Measurements from ENCODE around the gene CLK3.
"Not testable (repeated sequence)": the region's sequence is repeated elsewhere in the genome, so short reads cannot be mapped to it uniquely, and the experiment has no call there.

CLK3 gene

DNA sequence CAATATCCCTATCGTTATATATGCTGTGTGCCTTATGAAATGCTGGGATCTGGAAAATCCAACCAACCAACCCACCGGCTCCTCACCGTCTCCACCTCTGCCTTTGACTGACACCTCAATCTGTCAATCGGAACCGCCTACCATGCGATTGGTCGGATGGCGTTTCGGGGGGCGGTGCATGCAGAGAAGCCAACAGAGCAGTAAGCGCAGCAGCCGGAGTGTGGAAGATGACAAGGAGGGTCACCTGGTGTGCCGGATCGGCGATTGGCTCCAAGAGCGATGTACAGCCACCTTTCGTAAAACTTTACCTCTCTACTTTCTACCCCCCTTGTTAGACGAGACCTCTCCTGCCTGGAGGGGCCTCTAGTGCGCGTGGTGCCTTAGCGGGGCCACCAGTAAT lies 6.3 kb downstream of the CLK3 start:
- DNase-seq (no peak), ATAC-seq (no peak)
- H3K36me3 Mint-ChIP-seq (ENCODE audit: low read depth): peaks cover 60% of the 10 kb centered on the region
- no peak overlapping the region for H3K27ac Mint-ChIP-seq
- no peak overlapping the region for H3K4me3 Mint-ChIP-seq
- H3K9me3 Mint-ChIP-seq: no peaks in the 10 kb centered on the region
- no peaks in the 10 kb centered on the region for H3K27me3 Mint-ChIP-seq
- H3K4me1 Mint-ChIP-seq: peaks cover 63% of the 10 kb centered on the region

GRCh38 chr15:74622758-74623157 lies 7.1 kb downstream of the CLK3 start:
- Mint-ChIP-seq H3K4me3 (no peak overlapping the region), H3K4me1 (peaks cover 60% of the 10 kb centered on the region), H3K27ac (no peak overlapping the region), H3K36me3 (ENCODE audit: low read depth) (peaks cover 53% of the 10 kb centered on the region), H3K27me3 (no peaks in the 10 kb centered on the region), H3K9me3 (no peaks in the 10 kb centered on the region)
- no peak for DNase-seq
- ATAC-seq: no peak

DNA sequence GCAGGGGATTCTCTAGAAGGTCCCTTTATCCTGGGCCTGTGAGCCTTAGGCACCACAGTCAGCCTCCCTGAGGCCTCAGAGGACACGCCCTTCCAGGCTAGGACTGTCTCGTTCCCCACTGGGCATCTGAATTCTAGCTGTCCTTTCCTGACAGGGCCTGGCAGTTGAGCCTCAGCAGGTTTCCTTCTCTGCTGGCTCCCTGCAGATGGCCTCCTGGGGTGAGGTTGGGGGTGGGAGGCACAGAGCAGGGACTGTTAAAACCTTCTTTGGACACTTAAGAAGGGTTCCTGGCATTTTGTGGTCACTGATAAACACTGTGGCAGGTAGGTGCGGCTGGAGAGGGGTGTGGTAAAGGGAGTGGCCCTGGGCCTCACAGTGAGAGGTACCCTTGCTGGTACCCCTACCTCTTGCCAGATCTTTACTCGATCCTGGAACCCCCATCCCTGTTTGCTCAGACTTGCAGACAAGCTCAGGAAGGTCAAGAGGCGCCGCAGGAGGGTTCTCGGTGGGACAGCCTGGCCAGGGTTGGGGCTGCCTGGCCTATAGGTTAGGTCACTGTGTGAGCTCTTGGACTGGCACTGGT lies 8.5 kb downstream of the CLK3 start:
- DNase-seq (no peak), ATAC-seq (no peak)
- Mint-ChIP-seq H3K27ac (peak overlapping the region; percentile 54), H3K27me3 (no peaks in the 10 kb centered on the region), H3K36me3 (ENCODE audit: low read depth) (peaks cover 65% of the 10 kb centered on the region), H3K4me3 (no peak overlapping the region), H3K9me3 (no peaks in the 10 kb centered on the region), H3K4me1 (peaks cover 50% of the 10 kb centered on the region)

GRCh38 chr15:74625693-74626092 lies 10.1 kb downstream of the CLK3 start:
- no peaks in the 10 kb centered on the region for H3K27me3 Mint-ChIP-seq
- H3K4me3 Mint-ChIP-seq: no peak overlapping the region
- H3K36me3 Mint-ChIP-seq (ENCODE audit: low read depth): peaks cover 67% of the 10 kb centered on the region
- no peaks in the 10 kb centered on the region for H3K9me3 Mint-ChIP-seq
- no peak for DNase-seq
- no peak for ATAC-seq
- H3K4me1 Mint-ChIP-seq: peaks cover 38% of the 10 kb centered on the region
- peak overlapping the region; percentile 73 for H3K27ac Mint-ChIP-seq

DNA sequence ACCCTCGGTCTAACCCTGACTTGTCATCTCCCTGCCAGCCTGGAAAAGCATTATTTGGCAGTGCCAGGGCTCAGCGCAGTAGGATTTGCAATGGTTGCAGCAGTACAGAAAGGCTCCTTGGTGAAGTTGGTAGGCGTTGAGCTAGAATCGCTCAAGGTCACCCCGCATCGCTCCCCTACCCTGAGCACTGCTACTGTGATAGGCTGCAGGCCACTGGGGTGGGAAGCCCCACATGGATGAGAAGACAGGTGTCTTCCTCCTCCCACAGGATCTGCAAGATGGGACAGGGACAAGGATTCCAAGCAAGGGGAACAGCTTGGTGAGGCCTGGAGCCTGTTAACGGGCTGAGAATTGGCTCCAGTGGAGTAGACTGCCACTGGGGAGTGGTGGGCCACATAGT lies 10.7 kb downstream of the CLK3 start:
- no peak for DNase-seq
- no peak overlapping the region for H3K4me3 Mint-ChIP-seq
- ATAC-seq: no peak
- no peaks in the 10 kb centered on the region for H3K9me3 Mint-ChIP-seq
- peaks cover 32% of the 10 kb centered on the region for H3K4me1 Mint-ChIP-seq
- no peaks in the 10 kb centered on the region for H3K27me3 Mint-ChIP-seq
- peaks cover 62% of the 10 kb centered on the region for H3K36me3 Mint-ChIP-seq (ENCODE audit: low read depth)
- peak overlapping the region; percentile 39 for H3K27ac Mint-ChIP-seq

DNA sequence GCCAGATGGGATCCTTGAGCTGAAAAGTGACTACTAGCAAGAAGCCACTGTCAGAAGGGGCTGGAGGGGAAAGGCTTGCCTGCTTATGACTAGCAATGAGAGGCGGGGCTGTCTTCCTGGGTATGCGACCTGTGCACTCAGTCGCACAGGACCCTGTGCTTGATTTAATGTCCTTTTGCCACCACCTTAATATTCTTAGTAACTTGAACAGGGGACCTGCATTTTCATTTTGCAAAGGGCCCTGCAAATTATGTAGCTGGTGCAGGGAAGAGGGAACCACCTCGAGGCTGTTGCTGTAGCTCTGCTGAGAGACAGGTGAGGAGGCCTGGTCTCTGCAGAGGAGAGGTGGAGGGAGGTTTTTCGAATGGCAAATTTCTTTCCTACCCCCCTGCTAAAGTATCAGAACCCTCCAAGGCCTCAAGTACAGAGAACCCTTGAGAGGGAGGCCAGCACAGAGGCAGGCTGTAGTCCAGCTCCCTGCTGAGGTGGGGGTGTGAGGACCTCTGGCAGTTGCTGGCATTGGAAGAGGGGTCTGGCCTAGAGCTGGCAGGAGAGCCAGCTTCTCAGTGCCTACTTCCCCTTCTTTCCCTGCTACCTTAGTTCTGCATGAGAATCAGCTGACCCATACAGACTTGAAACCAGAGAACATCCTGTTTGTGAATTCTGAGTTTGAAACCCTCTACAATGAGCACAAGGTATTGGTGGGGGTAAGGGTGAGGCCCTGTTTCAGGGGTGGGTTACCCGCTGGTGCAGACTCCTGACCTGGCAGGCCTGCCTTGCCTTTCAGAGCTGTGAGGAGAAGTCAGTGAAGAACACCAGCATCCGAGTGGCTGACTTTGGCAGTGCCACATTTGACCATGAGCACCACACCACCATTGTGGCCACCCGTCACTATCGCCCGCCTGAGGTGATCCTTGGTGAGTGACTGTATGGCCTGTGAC lies 11.4 kb downstream of the CLK3 start:
- Mint-ChIP-seq H3K9me3 (no peaks in the 10 kb centered on the region), H3K27ac (peak overlapping the region; percentile 39), H3K4me3 (no peak overlapping the region), H3K4me1 (peaks cover 29% of the 10 kb centered on the region), H3K36me3 (ENCODE audit: low read depth) (peaks cover 58% of the 10 kb centered on the region), H3K27me3 (no peaks in the 10 kb centered on the region)
- DNase-seq (no peak), ATAC-seq (no peak)

- Mint-ChIP-seq H3K36me3 (ENCODE audit: low read depth) (peaks cover 54% of the 10 kb centered on the region), H3K4me1 (peaks cover 29% of the 10 kb centered on the region), H3K27ac (peak overlapping the region; percentile 80), H3K9me3 (no peaks in the 10 kb centered on the region), H3K27me3 (no peaks in the 10 kb centered on the region), H3K4me3 (no peak overlapping the region)
- ATAC-seq: no peak
- DNase-seq: no peak
Measured at GRCh38 chr15:74627766-74628165, 12.1 kb downstream of the CLK3 start.

GRCh38 chr15:74628199-74628598 lies 12.6 kb downstream of the CLK3 start:
- peaks cover 49% of the 10 kb centered on the region for H3K36me3 Mint-ChIP-seq (ENCODE audit: low read depth)
- H3K9me3 Mint-ChIP-seq: no peaks in the 10 kb centered on the region
- H3K27me3 Mint-ChIP-seq: no peaks in the 10 kb centered on the region
- ATAC-seq (no peak), DNase-seq (no peak)
- H3K4me3 Mint-ChIP-seq: no peak overlapping the region
- peaks cover 29% of the 10 kb centered on the region for H3K4me1 Mint-ChIP-seq
- H3K27ac Mint-ChIP-seq: peak overlapping the region; percentile 80

- Mint-ChIP-seq H3K4me1 (peaks cover 29% of the 10 kb centered on the region), H3K27ac (no peak overlapping the region), H3K4me3 (no peak overlapping the region), H3K9me3 (no peaks in the 10 kb centered on the region), H3K27me3 (no peaks in the 10 kb centered on the region), H3K36me3 (ENCODE audit: low read depth) (peaks cover 45% of the 10 kb centered on the region)
- DNase-seq: no peak
- no peak for ATAC-seq
Measured at GRCh38 chr15:74628949-74629348, 13.3 kb downstream of the CLK3 start.

DNA sequence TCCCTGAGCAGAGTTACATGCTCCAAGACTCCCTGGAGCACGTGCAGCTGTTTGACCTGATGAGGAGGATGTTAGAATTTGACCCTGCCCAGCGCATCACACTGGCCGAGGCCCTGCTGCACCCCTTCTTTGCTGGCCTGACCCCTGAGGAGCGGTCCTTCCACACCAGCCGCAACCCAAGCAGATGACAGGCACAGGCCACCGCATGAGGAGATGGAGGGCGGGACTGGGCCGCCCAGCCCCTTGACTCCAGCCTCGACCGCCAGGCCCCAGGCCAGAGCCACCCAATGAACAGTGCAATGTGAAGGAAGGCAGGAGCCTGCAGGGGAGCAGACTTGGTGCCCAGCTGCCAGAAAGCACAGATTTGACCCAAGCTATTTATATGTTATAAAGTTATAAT lies 14.1 kb downstream of the CLK3 start:
- peaks cover 41% of the 10 kb centered on the region for H3K36me3 Mint-ChIP-seq (ENCODE audit: low read depth)
- H3K27me3 Mint-ChIP-seq, H3K27ac Mint-ChIP-seq, DNase-seq, H3K9me3 Mint-ChIP-seq, ATAC-seq, H3K4me3 Mint-ChIP-seq: not testable (repeated sequence)
- H3K4me1 Mint-ChIP-seq: peaks cover 26% of the 10 kb centered on the region

- peaks cover 21% of the 10 kb centered on the region for H3K4me1 Mint-ChIP-seq
- ATAC-seq: no peak
- H3K36me3 Mint-ChIP-seq (ENCODE audit: low read depth): peaks cover 40% of the 10 kb centered on the region
- no peaks in the 10 kb centered on the region for H3K9me3 Mint-ChIP-seq
- no peaks in the 10 kb centered on the region for H3K27me3 Mint-ChIP-seq
- peak overlapping the region; percentile 27 for H3K27ac Mint-ChIP-seq
- no peak overlapping the region for H3K4me3 Mint-ChIP-seq
- no peak for DNase-seq
Measured at GRCh38 chr15:74630284-74631086, 14.8 kb downstream of the CLK3 start.

- Mint-ChIP-seq H3K9me3 (no peaks in the 10 kb centered on the region), H3K36me3 (ENCODE audit: low read depth) (peaks cover 37% of the 10 kb centered on the region)
Measured at GRCh38 chr15:74631087-74631385, 15.4 kb downstream of the CLK3 start.

GRCh38 chr15:74631408-74631807 lies 15.8 kb downstream of the CLK3 start:
- peaks cover 34% of the 10 kb centered on the region for H3K36me3 Mint-ChIP-seq (ENCODE audit: low read depth)
- H3K4me1 Mint-ChIP-seq: peaks cover 13% of the 10 kb centered on the region
- H3K27ac Mint-ChIP-seq: peak overlapping the region; percentile 27
- no peak overlapping the region for H3K4me3 Mint-ChIP-seq
- no peaks in the 10 kb centered on the region for H3K27me3 Mint-ChIP-seq
- ATAC-seq (no peak), DNase-seq (no peak)
- H3K9me3 Mint-ChIP-seq: no peaks in the 10 kb centered on the region

More at GRCh38 chr15:74631087-74631385, 15.4 kb downstream of the CLK3 start:
- ATAC-seq (no peak), DNase-seq (no peak)
- no peak overlapping the region for H3K4me3 Mint-ChIP-seq
- H3K27ac Mint-ChIP-seq: peak overlapping the region; percentile 27
- H3K4me1 Mint-ChIP-seq: peaks cover 17% of the 10 kb centered on the region
- no peaks in the 10 kb centered on the region for H3K27me3 Mint-ChIP-seq

DNA sequence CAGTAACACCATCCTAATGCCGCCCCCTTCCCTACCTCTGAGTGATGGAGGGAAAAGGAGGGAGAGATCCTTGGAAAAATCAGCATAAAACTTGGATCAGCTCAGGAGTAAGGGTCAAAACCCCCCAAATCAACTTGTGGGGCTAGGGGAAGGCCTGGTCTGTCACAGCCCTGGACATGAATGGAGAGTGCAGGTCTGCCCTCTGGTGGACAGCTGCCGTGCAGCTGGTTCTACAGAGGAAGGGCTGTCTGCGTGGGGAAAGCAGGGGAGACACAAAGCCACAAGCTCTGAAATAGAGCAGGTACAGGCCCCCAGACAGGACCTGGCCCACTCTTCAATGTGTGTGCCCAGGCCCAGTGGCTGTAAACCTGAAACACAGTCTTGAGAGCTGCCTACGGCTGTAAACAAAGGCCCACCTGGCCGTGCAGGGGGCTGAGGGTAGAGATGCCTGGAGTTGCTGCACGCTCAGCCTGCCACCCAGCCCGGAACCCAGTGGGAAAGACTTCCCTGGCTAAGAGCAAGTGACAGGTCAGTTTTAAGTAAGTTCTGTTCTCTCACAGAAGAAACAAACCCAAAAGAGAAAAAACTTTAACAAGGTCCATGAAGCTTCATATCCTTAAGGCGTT lies 16.4 kb downstream of the CLK3 start:
- Mint-ChIP-seq H3K9me3 (no peaks in the 10 kb centered on the region), H3K4me3 (no peak overlapping the region), H3K27ac (peak overlapping the region; percentile 3), H3K36me3 (ENCODE audit: low read depth) (peaks cover 34% of the 10 kb centered on the region), H3K4me1 (peaks cover 9% of the 10 kb centered on the region), H3K27me3 (no peaks in the 10 kb centered on the region)
- DNase-seq (peak; percentile 71), ATAC-seq (peak; percentile 48)

Data from activated naive CD8-positive, alpha-beta T cell treated with anti-CD3 and anti-CD28 coated beads, Interleukin-2, amount 50 U/mL, for 24 hours (primary cell).